Neural cell (in vitro differentiated cells): ENCODE results near the gene FBXL20. TPM values are rescaled to one million over a fixed set of nuclear protein-coding genes. Genes with fewer than 3 reads are reported as not detected.
A peak's percentile ranks its signal among the peaks of the same experiment; 100 is the strongest.

Experiments used
- H2AFZ ChIP-seq: fragments of 200-600, 300-800 bp; sonication (generic), shearing (Covaris generic); 2 replicates; pipeline ENCODE4 v1.6.0; 2014; ENCODE audit warnings: low read depth, mild to moderate bottlenecking, antibody characterized with exemption, low read length, moderate library complexity
- H3F3A ChIP-seq: fragments of 200-600 bp; shearing (Covaris generic); 2 replicates; pipeline ENCODE4 v1.6.1; 2016; ENCODE audit warnings: mild to moderate bottlenecking, moderate library complexity, mixed read lengths, antibody characterized with exemption, low read length; ENCODE audit not compliant: insufficient read depth, poor library complexity, severe bottlenecking
- H3K27ac ChIP-seq: fragments of 200-600, 300-800 bp; sonication (generic), shearing (Covaris generic); 2 replicates; pipeline ENCODE4 v1.5.1; 2014; ENCODE audit warnings: mild to moderate bottlenecking, low read length, moderate library complexity
- H3K27me3 ChIP-seq: fragments of 300-800, 200-600 bp; sonication (generic), shearing (Covaris generic); 2 replicates; pipeline ENCODE4 v1.6.0; 2014; ENCODE audit warnings: mild to moderate bottlenecking, low read depth, low read length, moderate library complexity; ENCODE audit not compliant: insufficient read depth
- H3K36me3 ChIP-seq: fragments of 300-800, 200-600 bp; sonication (generic), shearing (Covaris generic); 2 replicates; pipeline ENCODE4 v1.5.1; 2014; ENCODE audit warnings: mild to moderate bottlenecking, antibody characterized with exemption, low read length, moderate library complexity; ENCODE audit not compliant: insufficient read depth
- H3K4me2 ChIP-seq: fragments of 300-800, 200-600 bp; sonication (generic), shearing (Covaris generic); 2 replicates; pipeline ENCODE4 v1.6.0; 2014; ENCODE audit warnings: mild to moderate bottlenecking, low read length
- H3K4me3 ChIP-seq: fragments of 300-800, 200-600 bp; sonication (generic), shearing (Covaris generic); 2 replicates; pipeline ENCODE4 v1.5.1; 2014; ENCODE audit warnings: mild to moderate bottlenecking, low read length, moderate library complexity
- H3K79me2 ChIP-seq: fragments of 200-600 bp; shearing (Covaris generic); replicated peaks from 2 replicates; pipeline ENCODE4 v1.6.0; 2014; ENCODE audit warnings: mild to moderate bottlenecking, low read length, moderate library complexity; ENCODE audit not compliant: insufficient read depth
- H3K9ac ChIP-seq: fragments of 300-800, 200-600 bp; sonication (generic), shearing (Covaris generic); 2 replicates; pipeline ENCODE4 v1.6.1; 2016; ENCODE audit warnings: mild to moderate bottlenecking, low read length, mixed read lengths
- H3K9me2 ChIP-seq: fragments of 200-600 bp; shearing (Covaris generic); 2 replicates; pipeline ENCODE4 v1.6.1; 2016; ENCODE audit warnings: mild to moderate bottlenecking, low read length, mixed read lengths; ENCODE audit not compliant: insufficient read depth
- H3K9me3 ChIP-seq: fragments of 200-600, 300-800 bp; sonication (generic), shearing (Covaris generic); 2 replicates; pipeline ENCODE4 v1.6.1; 2016; ENCODE audit warnings: mild to moderate bottlenecking, mixed run types, low read length, moderate library complexity, mixed read lengths
- H4K20me1 ChIP-seq: fragments of 200-600 bp; shearing (Covaris generic); 2 replicates; pipeline ENCODE4 v1.6.1; 2016; ENCODE audit warnings: mild to moderate bottlenecking, mixed run types; ENCODE audit not compliant: insufficient read depth
- CTCF ChIP-seq: fragments of 450-650 bp; IDR thresholded peaks from 2 replicates; pipeline ENCODE4 v1.5.1; 2014; ENCODE audit warnings: antibody characterized with exemption, mild to moderate bottlenecking, moderate library complexity; ENCODE audit not compliant: poor library complexity, severe bottlenecking
- EP300 ChIP-seq: fragments of 450-650 bp; conservative IDR thresholded peaks from 2 replicates; pipeline ENCODE4 v1.6.1; 2014; ENCODE audit warnings: antibody characterized with exemption, mild to moderate bottlenecking, moderate library complexity; ENCODE audit not compliant: poor library complexity, severe bottlenecking
- EZH2 ChIP-seq: fragments of 200-600, 300-800 bp; shearing (Covaris generic), sonication (generic); IDR thresholded peaks from 2 replicates; pipeline ENCODE4 v1.6.1; 2014; ENCODE audit warnings: antibody characterized with exemption, low read length, borderline replicate concordance, mild to moderate bottlenecking; ENCODE audit not compliant: insufficient read depth, poor library complexity, severe bottlenecking
- REST ChIP-seq: IDR thresholded peaks from 2 replicates; pipeline ENCODE4 v1.6.1; 2012; ENCODE audit warnings: borderline replicate concordance
- SMC3 ChIP-seq: fragments of 450-650 bp; conservative IDR thresholded peaks from 2 replicates; pipeline ENCODE4 v1.6.1; 2014; ENCODE audit warnings: antibody characterized with exemption, mild to moderate bottlenecking, moderate library complexity; ENCODE audit not compliant: poor library complexity
- polyA plus RNA-seq: library from polyadenylated mRNA; depleted of rRNA; stranded (reverse); fragments of >200 nt; gene quantifications from 2 replicates; pipeline ENCODE4 v1.2.3, GENCODE V29; 2014

Gene FBXL20
- polyA plus RNA-seq, 1 donor from 2014 or later = 12.0 TPM

GRCh38 chr17:39235555-39236449 lies 165.6 kb downstream of the FBXL20 start:
- H2AFZ ChIP-seq = no peak overlapping the region
- no peaks in the 10 kb centered on the region for H3K27me3 ChIP-seq
- no peak overlapping the region for H3K9ac ChIP-seq
- H3K9me3 ChIP-seq = no peaks in the 10 kb centered on the region
- TF ChIP-seq REST (no peak), SMC3 (peak; percentile 23), CTCF (peak; percentile 79)
- no peak overlapping the region for H3K27ac ChIP-seq
- no peaks in the 10 kb centered on the region for H3K36me3 ChIP-seq
- no peaks in the 10 kb centered on the region for H3K9me2 ChIP-seq
- H4K20me1 ChIP-seq = no peaks in the 10 kb centered on the region
- H3K4me2 ChIP-seq = no peak overlapping the region
- H3K4me3 ChIP-seq = no peak overlapping the region
- no peaks in the 10 kb centered on the region for H3K79me2 ChIP-seq
- no peaks in the 10 kb centered on the region for H3F3A ChIP-seq

GRCh38 chr17:39231591-39232551 lies 169.6 kb downstream of the FBXL20 start:
- no peaks in the 10 kb centered on the region for H4K20me1 ChIP-seq
- no peaks in the 10 kb centered on the region for H3K9me2 ChIP-seq
- H3F3A ChIP-seq = no peaks in the 10 kb centered on the region
- H3K36me3 ChIP-seq = no peaks in the 10 kb centered on the region
- H3K4me3 ChIP-seq = peak overlapping the region; percentile 7
- H3K9me3 ChIP-seq = no peaks in the 10 kb centered on the region
- peak; percentile 8 for TF ChIP-seq EP300
- no peak for TF ChIP-seq EZH2
- no peak overlapping the region for H3K9ac ChIP-seq
- H2AFZ ChIP-seq = no peak overlapping the region
- no peak overlapping the region for H3K27ac ChIP-seq
- no peaks in the 10 kb centered on the region for H3K79me2 ChIP-seq
- no peaks in the 10 kb centered on the region for H3K27me3 ChIP-seq
- H3K4me2 ChIP-seq = no peak overlapping the region
